Testis (tissue), 2 donors: ENCODE data around the gene SLC6A20.

ENCODE experiments used
- CTCF ChIP-seq, 3 experiments: fragments of 450-650 bp in 2 of 3; fragments of 200-600 bp in 1 of 3; sonication (generic) in 1 of 3; IDR thresholded peaks; one replicate each; pipeline ENCODE4 v1.5.1; 2016 to 2019; ENCODE audit warnings: antibody characterized with exemption in 3 of 3, mild to moderate bottlenecking in 2 of 3, moderate library complexity in 1 of 3
- POLR2A ChIP-seq: fragments of 450-650 bp; IDR thresholded peaks from one replicate; pipeline ENCODE4 v1.6.1; 2017; ENCODE audit warnings: antibody characterized with exemption, mild to moderate bottlenecking, moderate library complexity

GRCh38 chr3:45777746-45778386 lies 18.5 kb downstream of the SLC6A20 start:
- no peak for TF ChIP-seq CTCF (IDR thresholded peaks at IDR 0.05)
- no peak for TF ChIP-seq POLR2A
